K562 (cell line): ENCODE measurements around the gene EEF1A1. TPM values are rescaled to one million over a fixed set of nuclear protein-coding genes. Genes with fewer than 3 reads are reported as not detected.
"Not testable (repeated sequence)": the region's sequence is repeated elsewhere in the genome, so short reads cannot be mapped to it uniquely, and the experiment has no call there.

Source experiments
- ATAC-seq: fragments of 200-7000 bp; cut with Tn5 transposase; 3 replicates; pipeline ENCODE4 v1.9.1; 2020; ENCODE audit warnings: moderate library complexity
- BruUV-seq: library from RNA; stranded (reverse); fragments of 400-500 nt; replicated peaks from 2 replicates; lab custom pipeline; 2021; lab: Mats Ljungman, UMichigan
- CTCF ChIA-PET: fragments of 300-600 bp; formaldehyde crosslinking; extraction: SDS; loops from one replicate; lab custom pipeline; 2021; ENCODE audit warnings: low intra/inter-chr PET ratio; lab: Yijun Ruan, JAX
- POLR2A ChIA-PET: fragments of 300-600, 350-650 bp; sonication (Branson Sonifier 250); formaldehyde crosslinking; extraction: SDS; loops from one replicate; lab custom pipeline; 2021; ENCODE audit warnings: antibody characterized with exemption, inconsistent platforms; lab: Yijun Ruan, JAX
- DNase-seq, 4 experiments: peaks; one replicate each; pipeline versions ENCODE4 v3.0.0 to v3.0.0-alpha.2; 2011 to 2018; ENCODE audit warnings: low spot score in 3 of 4, mixed read lengths in 3 of 4; ENCODE audit errors: extremely low read depth in 1 of 4
- FAIRE-seq: peaks from 2 replicates; lab custom pipeline; 2011; peaks lifted over from hg19 to GRCh38; lab: Jason Lieb, UNC
- H2AFZ ChIP-seq: 2 replicates; pipeline ENCODE4 v1.6.0; 2011; ENCODE audit warnings: low read depth, low read length, control low read depth, inconsistent platforms
- H3K27ac ChIP-seq: fragments of 200-600 bp; 3 replicates; pipeline ENCODE4 v1.8.0; 2011; ENCODE audit warnings: low read depth, mild to moderate bottlenecking, control low read depth, inconsistent platforms, low read length, moderate library complexity, mixed read lengths; ENCODE audit errors: extremely low read depth
- H3K27me3 ChIP-seq, 2 experiments: fragments of 300-600 bp in 1 of 2; 2 replicates in 1 of 2; 3 replicates in 1 of 2; pipeline versions ENCODE4 v1.6.0 to v1.8.0; 2011; ENCODE audit warnings: inconsistent platforms in 2 of 2, low read length in 2 of 2, mild to moderate bottlenecking in 1 of 2, mixed read lengths in 1 of 2, moderate library complexity in 1 of 2; ENCODE audit not compliant: control insufficient read depth in 2 of 2, insufficient read depth in 2 of 2
- H3K36me3 ChIP-seq: fragments of 300-600 bp; 3 replicates; pipeline ENCODE4 v1.8.0; 2011; ENCODE audit warnings: mild to moderate bottlenecking, low read length, inconsistent platforms; ENCODE audit not compliant: control insufficient read depth, insufficient read depth
- H3K4me1 ChIP-seq, 2 experiments: fragments of 200-600 bp in 1 of 2; replicated peaks in 1 of 2; 2 replicates in 1 of 2; 3 replicates in 1 of 2; pipeline versions ENCODE4 v1.5.1 to v1.8.0; 2011; ENCODE audit warnings: inconsistent platforms in 2 of 2, low read length in 2 of 2, mild to moderate bottlenecking in 1 of 2, mixed read lengths in 1 of 2, moderate library complexity in 1 of 2; ENCODE audit not compliant: control insufficient read depth in 2 of 2, insufficient read depth in 2 of 2
- H3K4me2 ChIP-seq: 2 replicates; pipeline ENCODE4 v1.6.1; 2011; ENCODE audit warnings: low read length, control low read depth, inconsistent platforms, mixed read lengths; ENCODE audit not compliant: insufficient read depth
- H3K4me3 ChIP-seq: fragments of 200-600 bp; sonication (generic), shearing (Covaris generic); 2 replicates; pipeline ENCODE4 v1.5.1; 2016; ENCODE audit warnings: control low read depth, inconsistent platforms
- H3K79me2 ChIP-seq: fragments of 200-600 bp; 3 replicates; pipeline ENCODE4 v1.8.0; 2011; ENCODE audit warnings: low read length, inconsistent platforms; ENCODE audit not compliant: control insufficient read depth, insufficient read depth
- H3K9ac ChIP-seq, 2 experiments: 2 replicates each; pipeline versions ENCODE4 v1.6.0 to v1.6.1; 2011; ENCODE audit warnings: low read depth in 2 of 2, low read length in 2 of 2, control low read depth in 1 of 2, inconsistent platforms in 1 of 2, mild to moderate bottlenecking in 1 of 2, mixed read lengths in 1 of 2; ENCODE audit not compliant: insufficient read depth in 1 of 2
- H3K9me1 ChIP-seq: one replicate; pipeline ENCODE4 v1.6.0; 2011; ENCODE audit warnings: inconsistent platforms, mild to moderate bottlenecking, low read length, moderate library complexity; ENCODE audit not compliant: control insufficient read depth, insufficient read depth
- H3K9me3 ChIP-seq: replicated peaks from 2 replicates; pipeline ENCODE4 v1.5.1; 2011; ENCODE audit warnings: low read depth, low read length, inconsistent platforms; ENCODE audit not compliant: control insufficient read depth, insufficient read depth
- H4K20me1 ChIP-seq: replicated peaks from 2 replicates; pipeline ENCODE4 v1.6.1; 2011; ENCODE audit warnings: low read length, inconsistent platforms, mixed read lengths; ENCODE audit not compliant: control insufficient read depth, insufficient read depth
- CHD1 ChIP-seq: fragments of 200-600 bp; sonication (generic); IDR thresholded peaks from one replicate; pipeline ENCODE4 v1.6.1; 2012; ENCODE audit warnings: mild to moderate bottlenecking, moderate library complexity, low read length, inconsistent platforms
- KDM5B ChIP-seq: fragments of 200-600 bp; sonication (generic); IDR thresholded peaks from 2 replicates; pipeline ENCODE4 v1.6.1; 2012; ENCODE audit warnings: low read depth, mild to moderate bottlenecking, moderate library complexity, low read length, control low read depth, inconsistent platforms; ENCODE audit not compliant: insufficient replicate concordance
- POLR2A ChIP-seq: fragments of 450-650 bp; conservative IDR thresholded peaks from 2 replicates; pipeline ENCODE4 v1.6.1; 2016
- POLR2B ChIP-seq: fragments of 450-650 bp; IDR thresholded peaks from 2 replicates; pipeline ENCODE4 v1.6.1; 2018; ENCODE audit warnings: low read depth; ENCODE audit not compliant: partially characterized antibody
- RBFOX2 ChIP-seq: fragments of 200-400 bp; formaldehyde crosslinking; IDR thresholded peaks from 2 replicates; pipeline ENCODE4 v1.6.1; 2017; ENCODE audit warnings: low read depth, mild to moderate bottlenecking, low read length, moderate library complexity
- SUPT5H ChIP-seq: fragments of 450-650 bp; IDR thresholded peaks from 2 replicates; pipeline ENCODE4 v1.6.1; 2016
- ZNF232 ChIP-seq: sonication (generic); formaldehyde crosslinking; IDR thresholded peaks from 2 replicates; pipeline ENCODE4 v1.8.0; 2022; ENCODE audit warnings: mild to moderate bottlenecking, missing genetic modification reagents
- WGBS: fragments of 100-300 bp; shearing (Covaris generic); methylation state at CpG from one replicate; pipeline ENCODE4 v1.1.6; 2016; ENCODE audit warnings: low coverage, mixed read lengths; ENCODE audit not compliant: insufficient coverage; ENCODE audit errors: missing lambda C conversion rate; 5-methylcytosine and 5-hydroxymethylcytosine counted together
- in situ Hi-C: fragments of 300-500 bp; cut with MboI; formaldehyde crosslinking; loops from 4 replicates; pipeline ENCODE4 v1.15.0; 2018; ENCODE audit warnings: inconsistent platforms, mixed read lengths
- intact Hi-C: fragments of 100-400 bp; cut with micrococcal nuclease; formaldehyde crosslinking; loops from 2 replicates; pipeline ENCODE4 v1.14.2; 2022
- polyA plus RNA-seq, 8 experiments: library from polyadenylated mRNA; depleted of rRNA in 4 of 8; stranded (reverse) in 5 of 8; unstranded in 3 of 8; fragments of >200 nt; fragmentation: Nextera tagmentation in 2 of 8; fragmentation: Illumina TruSeq in 1 of 8; extraction: Ambion mirVana in 2 of 8; extraction: Trizol in 1 of 8; gene quantifications; 2 replicates each; pipeline versions ENCODE4 v1.2.1 to v1.2.3, GENCODE V29; 2011 to 2014; ENCODE audit warnings: inconsistent platforms in 1 of 8, missing spikeins in 1 of 8
- total RNA-seq, 7 experiments: library from RNA; depleted of rRNA in 6 of 7; stranded (reverse); fragments of >200 nt in 6 of 7; fragmentation: Illumina TruSeq in 2 of 7; extraction: Trizol in 2 of 7; gene quantifications; 2 replicates each; pipeline versions ENCODE4 v1.2.1 to v1.2.3, GENCODE V29; 2011 to 2021; ENCODE audit warnings: low replicate concordance in 1 of 7
- TF ChIP-seq, protein P1 (sequence below), 2 experiments: fragments of 450-650 bp in 1 of 2; sonication (generic) in 1 of 2; formaldehyde crosslinking in 1 of 2; IDR thresholded peaks in 1 of 2; conservative IDR thresholded peaks in 1 of 2; 2 replicates each; pipeline versions ENCODE4 v1.6.1 to v1.8.1; 2016 to 2023; ENCODE audit warnings: mild to moderate bottlenecking in 2 of 2, moderate library complexity in 2 of 2, inconsistent platforms in 1 of 2, missing genetic modification reagents in 1 of 2
- TF ChIP-seq, protein P2 (sequence below), 2 experiments: fragments of 450-650 bp in 1 of 2; IDR thresholded peaks; 2 replicates each; pipeline ENCODE4 v1.6.1; 2011 to 2017; ENCODE audit warnings: low read depth in 2 of 2, antibody characterized with exemption in 1 of 2, borderline replicate concordance in 1 of 2, low read length in 1 of 2, mild to moderate bottlenecking in 1 of 2, mixed read lengths in 1 of 2; ENCODE audit not compliant: control insufficient read depth in 1 of 2
- TF ChIP-seq, protein P3 (sequence below): sonication (generic); formaldehyde crosslinking; IDR thresholded peaks from 2 replicates; pipeline ENCODE4 v1.8.0; 2022; ENCODE audit warnings: mild to moderate bottlenecking, missing genetic modification reagents

The EEF1A1 gene
- total and polyA plus RNA-seq, 9 of the 15 experiments (the other 6 are each of a cell fraction or from before 2014, with no cell fraction given): 6,453 to 17,323 (median 11,082) TPM

DNA sequence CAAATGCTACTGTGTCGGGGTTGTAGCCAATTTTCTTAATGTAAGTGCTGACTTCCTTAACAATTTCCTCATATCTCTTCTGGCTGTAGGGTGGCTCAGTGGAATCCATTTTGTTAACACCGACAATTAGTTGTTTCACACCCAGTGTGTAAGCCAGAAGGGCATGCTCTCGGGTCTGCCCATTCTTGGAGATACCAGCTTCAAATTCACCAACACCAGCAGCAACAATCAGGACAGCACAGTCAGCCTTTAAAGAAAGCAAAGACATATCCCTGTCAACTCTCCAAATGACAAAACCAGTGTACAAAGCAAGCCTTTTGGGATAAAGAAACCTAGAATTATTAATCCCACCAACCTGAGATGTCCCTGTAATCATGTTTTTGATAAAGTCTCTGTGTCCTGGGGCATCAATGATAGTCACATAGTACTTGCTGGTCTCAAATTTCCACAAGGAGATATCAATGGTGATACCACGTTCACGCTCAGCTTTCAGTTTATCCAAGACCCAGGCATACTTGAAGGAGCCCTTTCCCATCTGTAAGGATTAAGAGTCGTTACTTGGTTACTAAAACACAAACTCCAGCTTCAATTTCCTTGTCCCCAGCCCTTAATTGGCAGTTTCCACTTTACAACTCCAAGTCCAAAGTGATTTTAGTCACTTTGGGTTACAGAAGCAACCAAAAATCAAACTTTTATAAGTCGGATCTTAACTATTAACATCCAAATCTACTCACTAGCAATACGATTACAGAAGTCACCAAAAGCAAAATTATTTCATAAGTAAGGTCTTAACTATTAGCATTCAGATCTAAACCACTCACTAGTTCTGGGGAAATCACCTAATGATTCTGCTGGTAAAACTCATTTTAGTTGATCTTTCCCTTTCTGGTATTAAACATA lies 1.6 kb downstream of the EEF1A1 start (continued):
- TF ChIP-seq, protein P1, sequence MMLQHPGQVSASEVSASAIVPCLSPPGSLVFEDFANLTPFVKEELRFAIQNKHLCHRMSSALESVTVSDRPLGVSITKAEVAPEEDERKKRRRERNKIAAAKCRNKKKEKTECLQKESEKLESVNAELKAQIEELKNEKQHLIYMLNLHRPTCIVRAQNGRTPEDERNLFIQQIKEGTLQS (IDR thresholded peaks at IDR 0.05): not testable (repeated sequence)
- TF ChIP-seq, protein P1 (CRISPR knock-in tag; conservative IDR thresholded peaks at IDR 0.05): 0 out of 2 replicates have a peak, but pooled peaks have one; percentile 12

DNA sequence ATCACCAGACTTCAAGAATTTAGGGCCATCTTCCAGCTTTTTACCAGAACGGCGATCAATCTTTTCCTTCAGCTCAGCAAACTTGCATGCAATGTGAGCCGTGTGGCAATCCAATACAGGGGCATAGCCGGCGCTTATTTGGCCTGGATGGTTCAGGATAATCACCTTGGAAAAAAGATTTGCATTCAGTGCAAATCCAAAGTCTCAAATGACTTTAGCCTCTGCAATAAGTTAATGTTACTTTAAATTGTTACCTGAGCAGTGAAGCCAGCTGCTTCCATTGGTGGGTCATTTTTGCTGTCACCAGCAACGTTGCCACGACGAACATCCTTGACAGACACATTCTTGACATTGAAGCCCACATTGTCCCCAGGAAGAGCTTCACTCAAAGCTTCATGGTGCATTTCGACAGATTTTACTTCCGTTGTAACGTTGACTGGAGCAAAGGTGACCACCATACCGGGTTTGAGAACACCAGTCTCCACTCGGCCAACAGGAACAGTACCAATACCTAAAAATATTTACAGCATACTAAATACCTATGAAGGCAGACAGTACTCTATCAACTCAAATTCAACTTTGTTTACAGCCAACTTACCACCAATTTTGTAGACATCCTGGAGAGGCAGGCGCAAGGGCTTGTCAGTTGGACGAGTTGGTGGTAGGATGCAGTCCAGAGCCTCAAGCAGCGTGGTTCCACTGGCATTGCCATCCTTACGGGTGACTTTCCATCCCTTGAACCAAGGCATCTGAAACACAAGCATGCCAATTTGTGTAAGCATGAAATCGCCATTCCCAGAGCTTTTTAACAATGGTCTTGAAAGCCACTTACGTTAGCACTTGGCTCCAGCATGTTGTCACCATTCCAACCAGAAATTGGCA lies 2.5 kb downstream of the EEF1A1 start:
- 4% methylated on average over 10 of the region's 19 CpGs for WGBS
- peak overlapping the region; percentile 92 for H3K4me2 ChIP-seq
- H3K9me3 ChIP-seq, intact Hi-C loops, ATAC-seq, H3K9me1 ChIP-seq, FAIRE-seq, DNase-seq, H2AFZ ChIP-seq, H3K27me3 ChIP-seq, BruUV-seq, H3K4me1 ChIP-seq, CTCF ChIA-PET, in situ Hi-C loops: not testable (repeated sequence)
- H3K36me3 ChIP-seq: peaks cover 55% of the 10 kb centered on the region
- H3K4me3 ChIP-seq: peak overlapping the region; percentile 80
- H4K20me1 ChIP-seq: peaks cover 38% of the 10 kb centered on the region
- peak overlapping the region; percentile 54; the same call in 2 of the 3 replicates for H3K27ac ChIP-seq
- H3K9ac ChIP-seq: peak overlapping the region; percentile 88 to 99; a peak in 3 of 4 replicates
- POLR2A ChIA-PET: interaction anchor here (0.6 to 5.2 kb wide), 8 partner anchors 37 to 145 kb away, joined by 3 to 91 read pairs (median 4); partner anchors contain the start of genes MTO1 and SLC17A5
- peaks cover 66% of the 10 kb centered on the region for H3K79me2 ChIP-seq
- peak; percentile 63 for TF ChIP-seq CHD1
- TF ChIP-seq POLR2B: peak; percentile 4
- peak; percentile 35 for TF ChIP-seq KDM5B
- TF ChIP-seq, protein P2, sequence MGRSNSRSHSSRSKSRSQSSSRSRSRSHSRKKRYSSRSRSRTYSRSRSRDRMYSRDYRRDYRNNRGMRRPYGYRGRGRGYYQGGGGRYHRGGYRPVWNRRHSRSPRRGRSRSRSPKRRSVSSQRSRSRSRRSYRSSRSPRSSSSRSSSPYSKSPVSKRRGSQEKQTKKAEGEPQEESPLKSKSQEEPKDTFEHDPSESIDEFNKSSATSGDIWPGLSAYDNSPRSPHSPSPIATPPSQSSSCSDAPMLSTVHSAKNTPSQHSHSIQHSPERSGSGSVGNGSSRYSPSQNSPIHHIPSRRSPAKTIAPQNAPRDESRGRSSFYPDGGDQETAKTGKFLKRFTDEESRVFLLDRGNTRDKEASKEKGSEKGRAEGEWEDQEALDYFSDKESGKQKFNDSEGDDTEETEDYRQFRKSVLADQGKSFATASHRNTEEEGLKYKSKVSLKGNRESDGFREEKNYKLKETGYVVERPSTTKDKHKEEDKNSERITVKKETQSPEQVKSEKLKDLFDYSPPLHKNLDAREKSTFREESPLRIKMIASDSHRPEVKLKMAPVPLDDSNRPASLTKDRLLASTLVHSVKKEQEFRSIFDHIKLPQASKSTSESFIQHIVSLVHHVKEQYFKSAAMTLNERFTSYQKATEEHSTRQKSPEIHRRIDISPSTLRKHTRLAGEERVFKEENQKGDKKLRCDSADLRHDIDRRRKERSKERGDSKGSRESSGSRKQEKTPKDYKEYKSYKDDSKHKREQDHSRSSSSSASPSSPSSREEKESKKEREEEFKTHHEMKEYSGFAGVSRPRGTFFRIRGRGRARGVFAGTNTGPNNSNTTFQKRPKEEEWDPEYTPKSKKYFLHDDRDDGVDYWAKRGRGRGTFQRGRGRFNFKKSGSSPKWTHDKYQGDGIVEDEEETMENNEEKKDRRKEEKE (IDR thresholded peaks at IDR 0.05; ENCODE audit: borderline replicate concordance in 1 of 2, control insufficient read depth in 1 of 2, low read depth in 2 of 2, low read length in 1 of 2): peak in 1 of 2 experiments; percentile 80; a peak in 1 of 4 replicates
- peak; percentile 51 for TF ChIP-seq SUPT5H
- TF ChIP-seq, protein P3, sequence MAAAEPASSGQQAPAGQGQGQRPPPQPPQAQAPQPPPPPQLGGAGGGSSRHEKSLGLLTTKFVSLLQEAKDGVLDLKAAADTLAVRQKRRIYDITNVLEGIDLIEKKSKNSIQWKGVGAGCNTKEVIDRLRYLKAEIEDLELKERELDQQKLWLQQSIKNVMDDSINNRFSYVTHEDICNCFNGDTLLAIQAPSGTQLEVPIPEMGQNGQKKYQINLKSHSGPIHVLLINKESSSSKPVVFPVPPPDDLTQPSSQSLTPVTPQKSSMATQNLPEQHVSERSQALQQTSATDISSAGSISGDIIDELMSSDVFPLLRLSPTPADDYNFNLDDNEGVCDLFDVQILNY (CRISPR knock-in tag): 0 out of 2 replicates have a peak, but pooled peaks have one; percentile 46
- TF ChIP-seq RBFOX2: peak; percentile 6; the same call in 1 of the 2 replicates
- peak; percentile 63; the same call in 1 of the 2 replicates for TF ChIP-seq POLR2A
- 0 out of 2 replicates have a peak, but pooled peaks have one; percentile 41 for TF ChIP-seq ZNF232 (CRISPR knock-in tag)
